Measurements from ENCODE around the gene F11.

DNA sequence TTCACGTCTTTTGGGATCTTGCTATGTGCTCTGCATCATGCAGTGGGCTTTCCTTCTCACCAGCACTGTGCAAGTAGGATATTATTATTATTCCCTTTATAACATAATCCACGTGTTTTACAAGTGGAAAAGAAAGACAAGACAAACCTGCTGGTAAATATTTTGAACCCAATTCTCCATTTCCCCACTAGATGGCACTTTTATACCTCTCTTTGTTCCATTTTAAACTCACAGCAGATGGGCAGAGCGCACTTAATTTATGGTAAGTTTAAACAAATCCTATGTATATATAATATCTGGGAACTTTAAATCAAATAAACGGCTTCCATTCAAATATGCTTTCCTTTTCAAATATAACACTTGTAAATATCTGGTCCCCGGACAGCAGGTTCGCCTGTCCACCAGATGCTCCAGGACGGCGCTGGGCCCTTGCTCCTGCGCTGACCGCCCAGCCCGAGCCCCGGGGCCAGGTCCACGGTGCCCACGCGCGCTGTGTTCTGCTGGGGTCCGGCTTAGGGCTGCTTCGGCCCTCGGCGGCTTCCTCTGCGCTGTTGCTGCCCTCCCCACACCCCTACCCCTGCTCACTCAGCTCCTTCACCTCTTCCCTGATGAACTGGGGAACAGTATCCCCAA is 31.1 kb downstream of the F11 start:
- TF ChIP-seq POLR2AphosphoS5 (IDR thresholded peaks at IDR 0.05; ENCODE audit: low read depth), result no peak
- TF ChIP-seq, protein P1, sequence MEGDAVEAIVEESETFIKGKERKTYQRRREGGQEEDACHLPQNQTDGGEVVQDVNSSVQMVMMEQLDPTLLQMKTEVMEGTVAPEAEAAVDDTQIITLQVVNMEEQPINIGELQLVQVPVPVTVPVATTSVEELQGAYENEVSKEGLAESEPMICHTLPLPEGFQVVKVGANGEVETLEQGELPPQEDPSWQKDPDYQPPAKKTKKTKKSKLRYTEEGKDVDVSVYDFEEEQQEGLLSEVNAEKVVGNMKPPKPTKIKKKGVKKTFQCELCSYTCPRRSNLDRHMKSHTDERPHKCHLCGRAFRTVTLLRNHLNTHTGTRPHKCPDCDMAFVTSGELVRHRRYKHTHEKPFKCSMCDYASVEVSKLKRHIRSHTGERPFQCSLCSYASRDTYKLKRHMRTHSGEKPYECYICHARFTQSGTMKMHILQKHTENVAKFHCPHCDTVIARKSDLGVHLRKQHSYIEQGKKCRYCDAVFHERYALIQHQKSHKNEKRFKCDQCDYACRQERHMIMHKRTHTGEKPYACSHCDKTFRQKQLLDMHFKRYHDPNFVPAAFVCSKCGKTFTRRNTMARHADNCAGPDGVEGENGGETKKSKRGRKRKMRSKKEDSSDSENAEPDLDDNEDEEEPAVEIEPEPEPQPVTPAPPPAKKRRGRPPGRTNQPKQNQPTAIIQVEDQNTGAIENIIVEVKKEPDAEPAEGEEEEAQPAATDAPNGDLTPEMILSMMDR (IDR thresholded peaks at IDR 0.05; ENCODE audit: insufficient read depth, low read length), result peak; percentile 29
- TF ChIP-seq, protein P2, sequence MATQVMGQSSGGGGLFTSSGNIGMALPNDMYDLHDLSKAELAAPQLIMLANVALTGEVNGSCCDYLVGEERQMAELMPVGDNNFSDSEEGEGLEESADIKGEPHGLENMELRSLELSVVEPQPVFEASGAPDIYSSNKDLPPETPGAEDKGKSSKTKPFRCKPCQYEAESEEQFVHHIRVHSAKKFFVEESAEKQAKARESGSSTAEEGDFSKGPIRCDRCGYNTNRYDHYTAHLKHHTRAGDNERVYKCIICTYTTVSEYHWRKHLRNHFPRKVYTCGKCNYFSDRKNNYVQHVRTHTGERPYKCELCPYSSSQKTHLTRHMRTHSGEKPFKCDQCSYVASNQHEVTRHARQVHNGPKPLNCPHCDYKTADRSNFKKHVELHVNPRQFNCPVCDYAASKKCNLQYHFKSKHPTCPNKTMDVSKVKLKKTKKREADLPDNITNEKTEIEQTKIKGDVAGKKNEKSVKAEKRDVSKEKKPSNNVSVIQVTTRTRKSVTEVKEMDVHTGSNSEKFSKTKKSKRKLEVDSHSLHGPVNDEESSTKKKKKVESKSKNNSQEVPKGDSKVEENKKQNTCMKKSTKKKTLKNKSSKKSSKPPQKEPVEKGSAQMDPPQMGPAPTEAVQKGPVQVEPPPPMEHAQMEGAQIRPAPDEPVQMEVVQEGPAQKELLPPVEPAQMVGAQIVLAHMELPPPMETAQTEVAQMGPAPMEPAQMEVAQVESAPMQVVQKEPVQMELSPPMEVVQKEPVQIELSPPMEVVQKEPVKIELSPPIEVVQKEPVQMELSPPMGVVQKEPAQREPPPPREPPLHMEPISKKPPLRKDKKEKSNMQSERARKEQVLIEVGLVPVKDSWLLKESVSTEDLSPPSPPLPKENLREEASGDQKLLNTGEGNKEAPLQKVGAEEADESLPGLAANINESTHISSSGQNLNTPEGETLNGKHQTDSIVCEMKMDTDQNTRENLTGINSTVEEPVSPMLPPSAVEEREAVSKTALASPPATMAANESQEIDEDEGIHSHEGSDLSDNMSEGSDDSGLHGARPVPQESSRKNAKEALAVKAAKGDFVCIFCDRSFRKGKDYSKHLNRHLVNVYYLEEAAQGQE (IDR thresholded peaks at IDR 0.05; ENCODE audit: insufficient replicate concordance, low read depth), result no peak
- TF ChIP-seq SPI1 (IDR thresholded peaks at IDR 0.05; ENCODE audit: borderline replicate concordance, low read depth), result no peak

Data from HL-60 (cell line).